ENCODE measurements around the gene GPR149.
"Not testable (repeated sequence)": the region's sequence is repeated elsewhere in the genome, so short reads cannot be mapped to it uniquely, and the experiment has no call there.

The GPR149 gene

GRCh38 chr3:154430014-154430413, at the start of gene GPR149:
Gene GPR149, minus strand, starts transcription at chr3:154430190. Its CDS starts 575 bp downstream, at chr3:154429615.
- DNase-seq = no peak

DNA sequence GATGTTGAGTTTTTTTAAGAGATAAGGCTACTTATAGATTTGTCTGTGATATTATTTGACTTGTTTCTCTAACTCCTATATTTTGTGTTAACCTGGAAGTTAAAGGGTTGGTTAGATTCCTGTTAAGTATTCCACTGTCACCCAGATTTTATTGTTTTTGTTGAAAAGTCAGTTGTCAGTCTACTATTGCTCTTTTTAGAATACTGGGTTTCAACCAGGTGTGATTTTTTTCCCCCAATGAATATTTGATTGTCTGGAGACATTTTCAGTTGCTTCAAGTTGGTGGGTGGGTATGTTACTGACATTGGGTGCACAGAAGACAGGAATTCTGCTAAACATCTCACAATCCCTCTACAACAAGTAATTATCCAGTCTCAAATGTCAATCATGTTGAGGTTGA, 43.8 kb upstream of the GPR149 start:
- DNase-seq = no peak

DNA sequence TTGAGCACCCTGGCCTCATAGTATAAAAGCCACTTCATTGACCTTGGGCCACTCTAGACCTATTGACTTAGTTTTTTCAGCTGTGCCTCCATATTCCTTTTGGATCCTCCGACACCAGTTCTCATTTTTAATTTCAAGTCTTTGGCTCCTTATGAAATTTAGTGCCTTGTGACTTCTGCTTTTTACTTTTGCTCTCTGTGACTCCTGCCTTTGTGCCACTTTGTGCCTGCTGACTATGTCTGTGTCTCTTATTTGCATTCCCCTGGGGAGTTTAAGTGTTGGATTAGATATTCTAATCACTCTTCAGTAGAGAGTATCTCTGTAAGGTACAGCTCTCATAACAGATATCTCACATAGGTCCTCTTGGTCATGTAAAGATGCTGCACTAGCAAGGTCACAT, 39.6 kb upstream of the GPR149 start:
- DNase-seq = no peak

DNA sequence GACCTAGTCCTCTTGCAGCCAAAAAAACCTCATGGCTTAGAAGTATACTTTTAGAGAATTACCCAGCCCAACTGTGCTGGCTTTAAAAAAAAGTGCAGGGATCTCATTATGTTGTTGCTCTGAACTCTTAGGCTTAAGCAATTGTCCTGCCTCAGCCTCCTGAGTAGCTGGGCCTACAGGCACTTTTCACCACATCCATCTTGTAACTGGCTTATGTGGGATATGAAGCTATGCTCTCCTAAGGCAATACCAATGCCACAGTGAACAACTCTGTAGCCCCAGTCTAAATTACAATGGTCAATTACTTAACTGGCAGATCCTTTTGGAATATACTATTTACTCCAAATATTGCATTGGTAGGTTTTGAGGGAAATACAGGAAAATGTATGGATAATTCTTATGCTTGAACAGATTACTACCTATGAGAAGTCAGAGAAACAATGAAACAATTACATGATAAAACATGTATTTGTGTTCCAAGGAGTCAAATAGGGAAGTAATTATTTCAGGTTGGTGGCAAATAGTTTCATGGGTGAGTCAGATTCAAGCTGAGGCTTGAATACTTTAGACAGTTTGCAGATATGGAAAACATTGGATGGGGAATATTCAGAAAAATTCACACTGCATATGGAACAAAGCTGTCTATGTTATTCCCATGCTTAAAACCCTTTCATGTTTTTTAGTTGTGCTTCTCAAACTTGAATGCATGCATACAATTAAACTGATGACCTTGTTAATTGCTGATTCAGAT, 34.6 kb upstream of the GPR149 start:
- DNase-seq = no peak

DNA sequence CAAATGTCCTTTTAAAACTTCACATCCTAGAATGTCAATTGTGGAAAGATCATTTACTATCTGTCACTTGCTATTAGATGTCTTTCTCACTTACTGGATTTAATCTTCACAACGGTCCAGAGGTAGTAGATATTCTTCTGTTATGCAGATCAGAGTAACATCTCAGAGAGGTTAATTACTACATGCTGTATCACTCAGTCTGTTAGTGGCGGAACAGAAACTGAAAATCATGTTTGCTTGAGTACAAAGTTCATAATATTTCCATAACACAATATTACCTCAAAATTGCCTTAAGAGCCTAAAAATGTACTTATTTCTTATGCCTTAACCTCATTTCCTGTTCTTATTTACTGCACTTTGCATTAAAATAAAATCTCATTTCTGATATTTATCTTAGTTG, 28.6 kb upstream of the GPR149 start:
- DNase-seq = no peak

DNA sequence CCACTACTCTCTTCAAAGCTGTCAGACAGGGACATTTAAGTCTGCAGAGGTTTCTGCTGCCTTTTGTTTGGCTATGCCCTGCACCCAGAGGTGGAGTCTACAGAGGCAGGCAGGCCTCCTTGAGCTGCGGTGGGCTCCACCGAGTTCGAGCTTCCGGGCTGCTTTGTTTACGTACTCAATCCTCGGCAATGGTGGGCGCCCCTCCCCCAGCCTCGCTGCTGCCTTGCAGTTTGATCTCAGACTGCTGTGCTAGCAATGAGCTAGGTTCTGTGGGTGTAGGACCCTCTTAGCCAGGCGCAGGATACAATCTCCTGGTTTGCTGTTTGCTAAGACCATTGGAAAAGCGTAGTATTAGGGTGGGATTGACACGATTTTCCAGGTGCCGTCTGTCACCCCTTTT, 9.1 kb upstream of the GPR149 start:
- DNase-seq = not testable (repeated sequence)

DNA sequence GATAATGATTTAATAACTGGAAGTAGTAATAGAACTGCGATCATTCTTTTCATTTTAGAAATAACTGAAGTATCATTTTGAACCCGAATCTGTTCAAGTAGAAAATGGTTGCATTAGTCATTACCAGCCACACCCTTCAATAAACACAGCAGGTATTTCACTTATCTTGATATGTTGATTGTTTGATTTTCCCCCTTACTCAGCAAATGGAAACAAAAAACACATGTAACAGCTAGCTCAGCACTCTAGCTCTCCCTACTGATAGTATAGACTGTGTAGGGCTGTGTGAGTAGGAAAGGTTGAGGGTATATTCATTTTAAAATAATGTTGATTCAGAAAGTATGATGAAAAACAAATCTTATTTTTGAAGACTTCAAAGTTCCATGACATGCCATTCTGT, 1.1 kb upstream of the GPR149 start:
- DNase-seq = no peak

DNA sequence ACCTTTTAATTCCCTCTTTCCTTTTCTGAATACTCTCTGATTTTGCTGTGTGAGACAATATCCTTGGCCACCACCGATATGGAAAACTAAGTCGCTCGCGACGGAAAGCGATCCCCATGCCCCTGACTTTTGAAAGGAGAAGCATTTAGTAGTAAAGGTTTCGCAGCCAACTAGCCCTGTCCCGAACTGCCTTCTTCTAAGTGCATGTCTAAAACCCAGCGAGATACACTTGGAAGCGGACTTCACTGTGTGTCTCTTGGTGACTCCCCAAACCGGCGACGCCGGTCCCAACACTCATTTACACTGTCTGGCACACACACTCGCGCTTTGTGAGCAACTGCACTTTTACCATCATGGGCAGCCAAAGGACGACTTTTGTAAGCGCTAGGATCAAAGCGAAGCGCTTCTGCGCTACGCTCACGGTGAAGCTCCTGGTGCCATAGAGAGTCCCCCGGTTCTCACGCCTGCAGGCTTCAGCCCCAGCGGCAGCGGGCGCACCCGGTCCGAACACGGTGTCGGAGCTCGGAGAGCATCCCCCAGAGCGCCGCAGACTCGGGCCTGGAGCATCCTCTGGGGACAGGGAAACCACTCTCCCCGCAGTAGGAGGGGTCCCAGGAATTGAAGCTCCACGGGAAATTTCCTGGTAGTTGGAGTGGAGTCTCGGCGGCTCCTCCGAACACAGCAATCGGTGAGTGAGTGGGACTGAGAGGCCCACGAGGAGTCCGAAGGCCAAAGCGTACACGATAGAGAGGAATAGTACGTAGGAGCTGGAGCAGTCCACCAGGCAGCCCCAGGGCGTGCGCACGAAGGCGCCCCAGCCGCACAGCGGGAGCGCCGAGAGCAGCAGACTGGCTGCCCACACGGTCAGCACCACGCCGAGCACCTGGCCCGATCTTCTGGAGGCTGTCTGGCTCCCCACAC, 1.4 kb downstream of the GPR149 start:
- DNase-seq = no peak

- no peak for DNase-seq
Measured at GRCh38 chr3:154427685-154428285, 2.2 kb downstream of the GPR149 start.

DNA sequence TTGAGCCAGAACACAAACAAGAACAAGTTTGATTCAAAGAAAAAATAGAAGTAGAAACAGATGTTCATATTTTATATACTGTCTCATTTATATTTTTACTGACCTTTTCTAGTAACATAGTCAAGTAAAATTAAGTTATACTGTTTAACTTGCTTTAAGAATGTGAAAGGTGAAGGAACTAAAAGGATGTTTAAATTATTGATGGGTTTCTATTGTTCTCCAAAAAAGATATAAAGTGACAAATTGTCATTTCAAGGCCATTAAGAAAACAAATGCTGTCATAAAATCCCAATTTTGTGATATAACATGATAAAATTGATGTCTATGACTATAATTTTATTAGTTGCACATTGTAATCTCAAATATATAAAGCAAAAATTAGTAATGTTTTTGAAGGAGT, 7.3 kb downstream of the GPR149 start:
- no peak for DNase-seq

GRCh38 chr3:154421083-154421482, 8.9 kb downstream of the GPR149 start:
- no peak for DNase-seq

GRCh38 chr3:154398084-154398967, 31.7 kb downstream of the GPR149 start:
- DNase-seq = no peak

DNA sequence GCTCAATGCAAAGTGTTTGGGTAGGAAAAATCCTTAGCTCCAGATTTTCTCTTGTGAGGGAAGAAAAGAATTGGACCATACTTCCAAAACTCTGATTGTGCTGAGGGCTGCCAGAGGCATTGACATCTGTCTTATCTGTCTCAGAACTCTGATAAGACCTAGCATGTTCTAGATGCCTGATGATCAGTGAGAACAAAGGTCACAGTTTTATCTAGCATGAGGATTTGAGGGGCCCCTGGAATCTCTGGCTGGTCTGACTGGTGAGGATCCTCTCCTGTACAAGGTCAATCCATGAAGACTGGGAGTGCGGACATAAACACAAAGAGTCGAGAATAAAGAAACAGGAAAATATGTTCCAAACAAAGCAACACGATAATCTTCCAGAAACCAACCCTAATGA, 40.1 kb downstream of the GPR149 start:
- no peak for DNase-seq

- DNase-seq = no peak
Measured at GRCh38 chr3:154384479-154384878, 45.5 kb downstream of the GPR149 start.

GRCh38 chr3:154378311-154378710, 51.7 kb downstream of the GPR149 start:
- DNase-seq = no peak

DNA sequence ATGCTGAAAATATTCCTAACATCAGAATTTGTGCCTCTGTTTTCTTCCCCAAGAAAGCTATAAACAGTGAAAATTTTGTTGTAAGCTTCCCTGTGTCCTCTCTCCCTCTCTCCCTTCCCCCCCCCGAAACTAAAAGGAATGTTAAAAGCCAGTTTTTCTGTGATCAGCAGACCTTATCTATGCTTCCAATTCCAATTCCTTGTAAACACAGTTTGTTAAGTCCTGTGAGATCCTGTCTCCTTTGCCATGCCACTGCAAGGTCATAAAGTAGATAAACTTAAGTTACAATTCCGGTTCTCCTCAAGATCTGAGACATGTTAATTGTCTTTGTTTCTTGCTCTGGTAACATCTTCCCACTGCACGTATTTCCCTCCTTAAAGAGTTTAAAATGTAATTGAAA, 62.8 kb downstream of the GPR149 start:
- DNase-seq = no peak

DNA sequence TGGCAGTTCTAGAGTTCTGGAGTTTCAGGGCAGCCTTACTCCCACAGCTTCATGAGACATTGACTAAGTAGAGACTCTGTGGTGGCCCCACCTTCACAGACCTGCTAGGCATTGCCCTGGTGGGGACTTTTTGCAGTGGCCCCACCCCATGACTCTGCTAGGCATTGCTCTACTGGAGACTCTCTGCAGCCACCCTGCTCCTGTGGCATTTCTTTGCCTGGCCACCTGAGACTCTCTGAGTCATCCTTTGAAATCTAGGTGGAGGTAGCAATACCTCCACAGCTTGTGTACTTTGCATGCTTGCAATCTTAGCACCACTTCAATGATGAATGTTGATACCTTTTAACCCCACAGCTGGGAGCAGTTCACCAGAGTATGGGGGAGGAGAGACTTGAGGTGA, 65.1 kb downstream of the GPR149 start:
- DNase-seq = no peak

DNA sequence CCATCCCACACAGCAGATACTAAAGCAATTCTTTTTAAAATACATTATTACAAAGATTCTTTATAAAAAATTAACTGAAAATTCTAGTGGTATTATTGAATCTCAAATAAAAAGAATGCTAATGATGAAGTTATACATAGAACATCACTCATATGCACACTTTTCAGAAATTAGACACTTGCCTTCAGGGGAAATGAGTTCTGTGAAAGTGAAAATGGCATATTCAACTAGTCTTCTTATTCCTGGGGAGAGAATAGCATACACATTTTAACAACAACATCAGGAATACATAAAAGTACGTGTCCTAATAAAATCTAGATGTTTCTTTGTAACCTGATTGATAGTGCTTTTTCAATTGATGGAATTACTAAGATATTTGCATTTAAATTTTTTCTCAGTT, 68.9 kb downstream of the GPR149 start:
- DNase-seq = no peak

- no peak for DNase-seq
Measured at GRCh38 chr3:154356009-154356408, 74.0 kb downstream of the GPR149 start.

DNA sequence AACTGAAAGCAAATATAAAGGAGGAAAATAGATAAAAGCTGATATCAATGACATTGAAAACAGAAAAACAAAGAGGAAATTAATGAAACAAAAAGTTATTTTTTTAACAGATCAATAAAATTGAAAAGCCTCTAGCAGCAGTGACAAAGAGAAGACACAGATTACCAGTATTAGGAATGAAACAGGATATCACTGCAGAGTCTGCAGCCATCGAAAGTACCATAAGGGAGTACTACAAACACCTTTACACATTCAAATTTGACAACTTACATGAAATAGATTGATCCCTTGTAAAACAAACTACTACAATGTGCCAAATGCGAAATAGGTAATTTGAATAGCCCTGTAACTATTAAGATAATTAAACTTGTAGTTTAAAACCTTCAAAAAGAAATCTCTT, 80.8 kb downstream of the GPR149 start:
- no peak for DNase-seq

DNA sequence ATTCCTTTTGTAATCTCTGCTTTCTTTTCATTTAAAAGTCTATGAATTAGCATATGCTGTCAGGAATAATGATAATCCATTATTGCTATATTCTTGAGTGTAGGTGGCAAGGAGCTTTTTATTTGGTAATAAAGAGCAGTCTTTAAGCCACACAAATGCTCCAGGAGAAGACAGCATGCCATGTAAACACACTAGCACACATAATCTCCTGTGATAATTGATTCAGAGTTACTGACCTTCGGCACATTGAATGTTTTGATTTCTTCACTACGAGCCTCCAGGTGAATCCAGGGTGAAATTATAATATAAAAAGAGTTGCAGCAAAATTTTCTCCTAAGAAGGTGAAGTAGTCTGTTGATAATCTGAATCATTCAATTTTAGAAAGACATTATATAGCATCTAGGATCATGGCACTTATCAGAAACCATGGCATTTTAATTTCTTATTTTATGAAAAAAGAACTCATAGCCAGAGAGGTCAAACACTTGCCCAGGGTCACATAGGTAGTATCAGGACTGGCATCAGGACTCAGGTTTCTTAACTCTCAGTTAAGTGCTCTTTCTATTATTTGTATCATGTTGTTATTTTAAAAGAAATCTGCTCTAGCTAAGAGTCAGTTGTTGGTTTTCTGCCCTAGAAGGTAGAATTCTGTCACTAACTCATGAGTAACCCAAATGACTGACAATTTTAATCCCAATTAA, 84.4 kb downstream of the GPR149 start:
- no peak for DNase-seq

DNA sequence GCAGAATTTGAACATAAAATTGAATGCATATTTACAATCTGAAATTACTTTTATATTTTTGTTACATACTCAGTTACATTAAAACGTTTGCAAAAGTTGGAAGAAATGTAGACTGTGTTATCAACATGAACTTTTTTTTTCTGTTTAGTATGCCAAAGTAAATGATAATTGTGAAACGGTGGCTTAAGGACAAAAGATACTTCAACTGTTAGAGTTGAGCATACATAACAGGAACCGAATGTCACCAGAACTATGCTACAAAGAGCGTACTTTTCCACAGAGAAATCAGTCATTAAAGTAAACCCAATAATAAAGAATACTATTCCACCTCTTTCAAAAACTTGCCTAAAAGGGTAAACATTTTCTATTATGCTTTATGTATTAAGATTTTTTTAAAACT, 91.4 kb downstream of the GPR149 start:
- no peak for DNase-seq

Data from activated CD4-positive, alpha-beta T cell treated with anti-CD3 and anti-CD28 coated beads for 48 hours (primary cell).